HEK293T (cell line): ENCODE data around the gene BCL2L11.

Source experiments
- BHLHE40 ChIP-seq: fragments of 450-650 bp; IDR thresholded peaks from 2 replicates; pipeline ENCODE4 v1.6.1; 2016; ENCODE audit warnings: mild to moderate bottlenecking, moderate library complexity, borderline replicate concordance
- ELF4 ChIP-seq: fragments of 450-650 bp; IDR thresholded peaks from 2 replicates; pipeline ENCODE4 v1.6.1; 2017; ENCODE audit warnings: antibody characterized with exemption
- FOXM1 ChIP-seq: fragments of 450-650 bp; IDR thresholded peaks from 2 replicates; pipeline ENCODE4 v1.6.1; 2017; ENCODE audit warnings: mild to moderate bottlenecking, borderline replicate concordance
- HDGF ChIP-seq: fragments of 450-650 bp; IDR thresholded peaks from 2 replicates; pipeline ENCODE4 v1.6.1; 2017; ENCODE audit warnings: antibody characterized with exemption, borderline replicate concordance
- SP1 ChIP-seq: fragments of 450-650 bp; IDR thresholded peaks from 2 replicates; pipeline ENCODE4 v1.6.1; 2017
- ZNF384 ChIP-seq: fragments of 450-650 bp; IDR thresholded peaks from 2 replicates; pipeline ENCODE4 v1.6.1; 2016

- TF ChIP-seq SP1, result no peak
- no peak for TF ChIP-seq ZNF384
- no peak for TF ChIP-seq BHLHE40
- no peak for TF ChIP-seq ELF4
- TF ChIP-seq FOXM1, result no peak
- no peak for TF ChIP-seq HDGF
These were observed 18.1 kb downstream of the BCL2L11 start for GRCh38 chr2:111138839-111139238.
